Measurements from ENCODE around the gene HES7. TPM values are rescaled to one million over a fixed set of nuclear protein-coding genes. Genes with fewer than 3 reads are reported as not detected.

HES7 gene
- total RNA-seq, 1 donor from 2014 or later = 0.13 TPM

DNA sequence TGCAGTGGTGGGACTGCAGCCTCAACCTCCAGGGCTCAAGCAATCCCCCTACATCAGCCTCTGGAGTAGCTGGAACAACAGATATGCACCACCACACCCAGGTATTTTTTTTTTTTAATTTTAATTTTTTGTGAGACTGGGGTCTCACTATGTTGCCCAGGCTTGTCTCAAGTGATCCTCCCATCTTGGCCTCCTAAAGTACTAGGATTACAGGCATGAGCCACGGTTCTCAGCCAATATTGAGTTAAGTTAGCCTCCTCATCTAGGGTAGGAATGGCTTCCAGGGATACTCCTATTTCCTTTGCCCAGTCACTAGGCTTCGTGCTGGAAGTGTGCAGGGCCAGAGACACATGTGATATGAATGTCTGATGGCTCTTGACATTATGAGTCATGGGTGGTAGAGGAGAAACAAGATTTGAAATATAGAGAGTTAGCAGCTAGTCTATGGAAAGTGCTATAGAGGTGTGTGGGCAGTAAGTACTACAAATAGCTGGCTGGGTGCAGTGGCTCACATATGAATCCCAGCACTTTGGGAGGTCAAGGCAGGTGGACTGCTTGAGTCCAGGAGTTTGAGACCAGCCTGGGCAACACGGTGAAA is 8.0 kb upstream of the HES7 start:
- ATAC-seq (ENCODE audit: poor library complexity) = no peak
- intact Hi-C loops (cut with DNase I) = no loop called here
- DNase-seq = no peak

GRCh38 chr17:8128125-8128784 is 4.3 kb upstream of the HES7 start:
- intact Hi-C loops (cut with DNase I) = no loop called here
- ATAC-seq (ENCODE audit: poor library complexity) (no peak), DNase-seq (no peak)

GRCh38 chr17:8126491-8127066 is 2.7 kb upstream of the HES7 start:
- ATAC-seq (ENCODE audit: poor library complexity) = peak; percentile 74
- peak; percentile 65 for DNase-seq
- intact Hi-C loops (cut with DNase I) = no loop called here

GRCh38 chr17:8125947-8126490 is 2.1 kb upstream of the HES7 start:
- ATAC-seq (ENCODE audit: poor library complexity) = peak; percentile 3
- no peak for DNase-seq

DNA sequence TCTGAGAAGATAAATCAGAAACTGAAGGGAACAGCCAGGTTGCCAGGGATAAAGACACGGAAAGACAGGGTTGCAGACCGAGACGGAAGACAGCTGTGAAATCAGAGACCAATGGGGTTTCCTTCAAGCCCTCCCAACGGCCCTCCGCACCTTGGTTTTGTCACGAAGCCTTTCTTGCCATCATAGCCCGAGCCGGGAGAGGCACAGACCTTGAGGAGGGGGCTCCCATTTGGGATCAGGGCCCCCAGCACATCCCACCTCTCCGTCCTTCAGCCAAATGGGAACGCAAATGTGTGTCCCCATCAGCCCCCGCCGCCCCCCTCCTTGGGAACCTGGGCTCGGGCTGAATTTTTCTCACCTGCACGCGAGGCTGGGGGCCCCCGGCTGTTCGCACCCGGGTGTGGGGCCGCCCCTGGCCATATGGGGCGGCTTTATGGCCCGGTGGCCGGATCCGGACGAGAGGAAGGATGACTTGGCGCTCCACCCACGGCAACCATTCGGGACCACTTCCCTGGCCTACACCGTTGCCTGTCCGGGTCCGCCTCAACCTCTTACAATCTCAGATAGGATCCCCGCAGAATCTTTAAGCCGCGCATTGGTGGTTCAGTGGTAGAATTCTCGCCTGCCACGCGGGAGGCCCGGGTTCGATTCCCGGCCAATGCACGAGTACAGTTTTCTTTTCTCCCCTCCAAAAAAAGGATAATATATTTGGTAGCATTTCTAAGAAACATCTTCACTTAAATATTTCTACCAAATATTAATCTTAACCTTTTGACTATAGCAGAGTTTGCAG is 1.4 kb upstream of the HES7 start:
- ATAC-seq (ENCODE audit: poor library complexity) = peak; percentile 62
- intact Hi-C loops (cut with DNase I) = no loop called here
- DNase-seq = peak; percentile 82

More at GRCh38 chr17:8125947-8126490, 2.1 kb upstream of the HES7 start:
- intact Hi-C loops (cut with DNase I) = no loop called here

DNA sequence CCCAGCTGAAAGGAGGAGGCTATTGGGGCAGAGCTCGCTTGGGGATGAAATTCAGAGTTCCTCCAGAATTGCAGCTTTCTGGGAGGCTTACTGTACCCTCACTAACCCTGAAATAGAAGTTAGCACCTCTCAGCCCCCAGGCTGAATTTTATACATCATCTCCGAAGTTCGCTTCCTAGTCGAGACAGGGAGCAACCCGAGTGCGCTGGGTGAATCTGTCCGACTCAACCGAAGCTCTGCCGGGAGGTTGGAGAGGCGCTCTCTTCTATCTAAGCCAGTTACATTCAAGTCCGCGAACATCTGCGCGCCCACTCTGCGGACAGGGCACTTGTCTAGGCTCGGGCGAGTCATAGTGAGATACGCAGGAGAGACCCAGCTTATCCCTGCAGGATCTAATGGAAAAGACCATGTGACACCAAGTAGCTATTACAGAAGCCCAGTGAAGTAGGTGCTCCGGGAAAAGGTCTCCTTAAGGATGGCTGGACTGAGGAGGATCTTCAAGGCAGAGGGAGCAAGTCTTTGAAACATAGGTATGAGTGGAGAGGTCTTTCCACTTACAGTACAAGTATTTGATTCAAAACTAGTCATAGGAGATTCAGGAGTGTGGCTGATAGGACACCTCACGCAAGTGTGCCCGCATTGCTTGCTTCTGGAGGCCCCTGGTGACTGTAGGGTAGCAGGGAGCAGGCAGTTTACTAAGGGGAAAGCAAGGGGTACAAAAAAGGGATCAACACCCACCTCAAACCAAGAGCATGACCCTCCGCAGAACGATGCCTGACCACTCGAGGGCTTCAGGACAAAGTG is 646 bp upstream of the HES7 start:
- DNase-seq (no peak), ATAC-seq (ENCODE audit: poor library complexity) (no peak)
- intact Hi-C loops (cut with DNase I) = loop anchor here (5.0 kb wide), 1 partner anchor 38 kb away; the partner anchor contains the start of gene VAMP2

- ATAC-seq (ENCODE audit: poor library complexity) (no peak), DNase-seq (peak; percentile 54)
- intact Hi-C loops (cut with DNase I) = loop anchor here (5.0 kb wide), 1 partner anchor 39 kb away; the partner anchor contains the start of gene VAMP2
Measured at GRCh38 chr17:8122924-8123694, 797 bp downstream of the HES7 start.

DNA sequence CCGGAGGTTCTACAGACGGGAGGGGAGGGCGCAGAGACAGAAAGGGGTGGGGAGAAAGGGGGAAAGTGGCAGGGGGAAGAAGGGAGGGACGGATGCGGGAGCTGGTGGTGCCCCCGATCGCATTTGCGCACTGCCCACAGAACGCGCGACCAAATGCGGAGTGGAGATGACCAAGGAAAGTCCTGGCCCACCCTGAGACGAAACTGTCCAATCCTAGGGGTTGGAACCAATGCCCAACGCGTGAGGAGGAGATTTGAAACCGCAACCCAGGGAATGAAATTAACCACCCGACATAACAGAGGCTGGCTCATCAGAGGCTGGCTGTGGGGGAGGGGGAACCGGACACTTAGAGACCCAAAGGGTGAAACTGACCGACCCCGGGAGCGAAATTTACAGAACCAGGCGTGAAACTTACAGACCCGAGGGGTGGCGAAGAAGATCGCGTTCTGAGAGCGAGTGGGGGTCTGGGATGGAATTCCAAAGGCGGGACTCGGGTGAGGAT is 1.4 kb downstream of the HES7 start:
- intact Hi-C loops (cut with DNase I) = loop anchor here (5.0 kb wide), 1 partner anchor 40 kb away; the partner anchor contains the start of gene VAMP2
- ATAC-seq (ENCODE audit: poor library complexity) (no peak), DNase-seq (no peak)

DNA sequence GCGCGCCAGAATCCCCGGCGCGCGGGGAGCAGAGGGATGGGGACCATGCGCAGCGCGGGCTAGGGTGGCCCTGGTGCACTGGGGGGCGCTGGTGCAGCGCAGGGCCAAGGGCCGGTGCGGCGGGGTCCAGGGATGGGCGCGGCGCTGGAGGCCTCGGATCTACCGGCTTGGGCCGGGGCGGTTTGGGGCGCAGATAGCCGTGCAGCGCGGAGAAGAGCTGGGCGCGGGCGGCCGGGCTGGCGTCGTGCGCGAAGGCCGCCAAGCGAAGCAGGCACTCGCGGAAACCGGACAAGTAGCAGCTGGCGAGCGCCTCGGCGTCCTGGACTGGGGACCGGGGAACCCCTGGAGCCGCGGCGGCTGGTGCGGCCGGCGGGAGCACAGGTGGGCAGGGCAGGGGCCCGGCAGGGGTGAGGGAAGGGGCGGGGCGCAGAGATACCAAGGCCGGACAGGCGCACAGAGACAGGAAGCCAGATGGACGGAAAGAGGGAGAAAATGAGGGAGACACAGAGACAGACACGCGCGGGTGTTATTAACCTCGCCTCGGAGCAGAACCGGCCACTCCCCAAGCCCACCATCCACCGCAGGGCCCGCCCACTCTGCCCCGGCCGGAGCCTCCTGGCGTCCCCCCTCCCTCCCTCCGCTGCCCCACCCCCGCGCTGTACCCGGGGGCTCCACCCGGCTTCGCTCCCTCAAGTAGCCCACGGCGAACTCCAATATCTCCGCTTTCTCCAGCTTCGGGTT is 2.1 kb downstream of the HES7 start:
- peak; percentile 72 for DNase-seq

DNA sequence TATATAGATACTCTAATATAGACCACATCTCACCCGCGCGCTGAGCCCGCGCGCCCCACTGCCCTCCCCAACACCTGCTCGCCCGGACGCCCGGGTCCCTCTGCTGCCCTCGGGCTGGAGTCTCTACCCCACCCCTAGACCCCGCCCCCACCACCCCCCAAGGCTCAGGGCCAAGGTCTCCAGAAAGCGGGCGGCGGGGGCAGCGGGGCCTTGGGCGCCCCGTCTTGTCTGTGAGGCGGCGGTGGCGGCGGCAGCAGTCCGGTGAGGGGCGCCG is 2.6 kb downstream of the HES7 start:
- intact Hi-C loops (cut with DNase I) = loop anchor here (5.0 kb wide), 1 partner anchor 41 kb away; the partner anchor contains the start of gene VAMP2
- DNase-seq = peak; percentile 48
- no peak for ATAC-seq (ENCODE audit: poor library complexity)

More for the DNA sequence above, 2.1 kb downstream of the HES7 start:
- ATAC-seq (ENCODE audit: poor library complexity) = peak; percentile 19
- intact Hi-C loops (cut with DNase I) = loop anchor here (5.0 kb wide), 1 partner anchor 40 kb away; the partner anchor contains the start of gene VAMP2

GRCh38 chr17:8120520-8121406 is 3.1 kb downstream of the HES7 start:
- peak; percentile 27 for ATAC-seq (ENCODE audit: poor library complexity)

GRCh38 chr17:8119581-8120519 is 4.1 kb downstream of the HES7 start:
- intact Hi-C loops (cut with DNase I) = loop anchor here (1.0 to 5.0 kb wide), 3 partner anchors 42 to 102 kb away; partner anchors contain the start of gene VAMP2
- peak; percentile 83 for DNase-seq
- ATAC-seq (ENCODE audit: poor library complexity) = peak; percentile 73

More at GRCh38 chr17:8120520-8121406, 3.1 kb downstream of the HES7 start:
- intact Hi-C loops (cut with DNase I) = loop anchor here (1.0 to 5.0 kb wide), 2 partner anchors 42 to 102 kb away; partner anchors contain the start of gene VAMP2
- DNase-seq = peak; percentile 80

DNA sequence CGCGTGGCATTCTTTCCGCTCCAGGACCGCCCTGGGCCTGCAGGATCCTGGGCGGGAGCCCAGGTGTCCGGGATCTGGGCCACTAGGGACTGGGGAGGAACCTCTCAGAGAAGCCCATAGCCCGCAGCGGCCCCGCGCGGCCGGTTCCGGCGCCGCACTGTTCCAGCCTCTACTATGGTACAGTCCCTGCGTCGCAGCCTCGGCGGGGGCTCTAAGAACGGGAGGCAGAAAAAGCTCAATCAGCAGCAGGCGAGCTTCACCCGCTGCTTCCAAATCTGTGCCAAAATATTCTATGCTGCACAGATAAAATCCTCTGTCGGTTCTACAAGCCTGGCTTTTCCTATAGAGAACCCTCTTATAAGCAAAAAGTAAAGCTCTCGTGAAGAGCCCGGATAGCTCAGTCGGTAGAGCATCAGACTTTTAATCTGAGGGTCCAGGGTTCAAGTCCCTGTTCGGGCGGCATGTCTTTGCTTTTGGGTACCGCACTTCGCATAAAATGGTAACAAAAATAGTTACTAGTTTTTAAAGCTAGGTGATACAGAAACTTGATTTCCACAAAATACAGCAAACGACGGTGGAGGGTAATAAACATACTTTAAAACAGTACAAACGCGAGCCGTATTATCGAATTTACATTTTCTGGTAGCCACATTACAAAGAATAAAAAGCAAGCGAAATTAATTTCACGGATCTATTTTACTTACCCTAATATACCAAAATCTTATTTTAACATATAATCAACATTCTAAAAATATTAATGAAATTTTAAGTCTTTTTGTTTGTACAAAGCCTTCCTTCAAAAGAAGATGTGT is 4.9 kb downstream of the HES7 start:
- intact Hi-C loops (cut with DNase I) = loop anchor here (2.0 kb wide), 1 partner anchor 68 kb away; no protein-coding TSS in a partner anchor
- ATAC-seq (ENCODE audit: poor library complexity) (peak; percentile 85), DNase-seq (peak; percentile 95)
